GM23338 (cell line): ENCODE measurements around the gene SUSD4. TPM values are rescaled to one million over a fixed set of nuclear protein-coding genes. Genes with fewer than 3 reads are reported as not detected.

Source experiments
- ATAC-seq: fragments of 200-7000 bp; cut with Tn5 transposase; 3 replicates; pipeline ENCODE4 v1.9.1; 2020
- DNase-seq: peaks from one replicate; pipeline ENCODE4 v3.0.0-alpha.2; 2015; ENCODE audit warnings: low spot score
- H2AFZ ChIP-seq: fragments of 200-600 bp; sonication (generic); 2 replicates; pipeline ENCODE4 v1.8.0; 2016; ENCODE audit warnings: antibody characterized with exemption, mild to moderate bottlenecking, moderate library complexity
- H3F3A ChIP-seq: fragments of 200-600 bp; sonication (generic); replicated peaks from 2 replicates; pipeline ENCODE4 v1.8.0; 2017; ENCODE audit warnings: antibody characterized with exemption, mixed run types, low read depth
- H3K27ac ChIP-seq: fragments of 200-600 bp; sonication (generic); 2 replicates; pipeline ENCODE4 v1.6.1; 2016; ENCODE audit warnings: low read depth
- H3K27me3 ChIP-seq: fragments of 200-600 bp; sonication (generic); 2 replicates; pipeline ENCODE4 v1.8.0; 2016; ENCODE audit warnings: mild to moderate bottlenecking, mixed run types, moderate library complexity; ENCODE audit not compliant: insufficient read depth
- H3K36me3 ChIP-seq: fragments of 200-600 bp; sonication (generic); 2 replicates; pipeline ENCODE4 v1.8.0; 2016; ENCODE audit warnings: mild to moderate bottlenecking; ENCODE audit not compliant: insufficient read depth
- H3K4me1 ChIP-seq: fragments of 200-600 bp; sonication (generic); 2 replicates; pipeline ENCODE4 v1.8.0; 2016; ENCODE audit warnings: mild to moderate bottlenecking, moderate library complexity; ENCODE audit not compliant: insufficient read depth
- H3K4me2 ChIP-seq: fragments of 200-600 bp; sonication (generic); 2 replicates; pipeline ENCODE4 v1.7.1; 2017; ENCODE audit warnings: mixed run types
- H3K4me3 ChIP-seq: fragments of 200-600 bp; sonication (generic); 2 replicates; pipeline ENCODE4 v1.6.1; 2016; ENCODE audit warnings: mixed run types
- H3K79me2 ChIP-seq: fragments of 200-600 bp; sonication (generic); replicated peaks from 2 replicates; pipeline ENCODE4 v1.8.0; 2017; ENCODE audit warnings: mild to moderate bottlenecking; ENCODE audit not compliant: insufficient read depth
- H3K9me2 ChIP-seq: fragments of 200-600 bp; sonication (generic); 2 replicates; pipeline ENCODE4 v1.8.0; 2017; ENCODE audit not compliant: insufficient read depth
- H4K20me1 ChIP-seq: fragments of 200-600 bp; sonication (generic); replicated peaks from 2 replicates; pipeline ENCODE4 v1.8.0; 2017; ENCODE audit warnings: mild to moderate bottlenecking; ENCODE audit not compliant: insufficient read depth
- H3K27ac Mint-ChIP-seq: 2 replicates; pipeline ENCODE4 v1.8.0; 2020; ENCODE audit warnings: inconsistent platforms, mild to moderate bottlenecking, moderate library complexity, mixed read lengths
- H3K27me3 Mint-ChIP-seq: 3 replicates; pipeline ENCODE4 v1.8.0; 2022; ENCODE audit warnings: low read depth, mild to moderate bottlenecking, moderate library complexity, mixed read lengths, inconsistent platforms; ENCODE audit not compliant: insufficient read depth, poor library complexity
- H3K36me3 Mint-ChIP-seq: 3 replicates; pipeline ENCODE4 v1.8.0; 2021; ENCODE audit warnings: low read depth, mild to moderate bottlenecking, inconsistent platforms, moderate library complexity, mixed read lengths
- H3K4me1 Mint-ChIP-seq: 3 replicates; pipeline ENCODE4 v1.8.0; 2020; ENCODE audit warnings: mild to moderate bottlenecking, inconsistent platforms, mixed read lengths
- H3K4me3 Mint-ChIP-seq: 3 replicates; pipeline ENCODE4 v1.8.0; 2021; ENCODE audit warnings: moderate library complexity, mild to moderate bottlenecking, inconsistent platforms, mixed read lengths
- H3K9me3 Mint-ChIP-seq: 3 replicates; pipeline ENCODE4 v1.8.0; 2020; ENCODE audit warnings: moderate library complexity, mild to moderate bottlenecking, inconsistent platforms, mixed read lengths
- CREB1 ChIP-seq: fragments of 250-450 bp; sonication (Bioruptor Pico); IDR thresholded peaks from 2 replicates; pipeline ENCODE4 v1.5.0; 2020; ENCODE audit warnings: low read depth, mild to moderate bottlenecking, moderate library complexity
- EZH2phosphoT487 ChIP-seq: fragments of 200-600 bp; sonication (generic); IDR thresholded peaks from one replicate; pipeline ENCODE4 v1.8.1; 2018; ENCODE audit warnings: antibody characterized with exemption; ENCODE audit not compliant: unreplicated experiment
- JUNB ChIP-seq: IDR thresholded peaks from one replicate; pipeline ENCODE4 v1.6.1; 2016; ENCODE audit warnings: antibody characterized with exemption; ENCODE audit not compliant: unreplicated experiment
- NANOG ChIP-seq: IDR thresholded peaks from 2 replicates; pipeline ENCODE4 v1.6.1; 2016; ENCODE audit warnings: antibody characterized with exemption, borderline replicate concordance
- STAT1 ChIP-seq: IDR thresholded peaks from one replicate; pipeline ENCODE4 v1.6.1; 2016; ENCODE audit warnings: antibody characterized with exemption; ENCODE audit not compliant: unreplicated experiment
- ZNF331 ChIP-seq: fragments of 250-450 bp; sonication (Bioruptor Pico); IDR thresholded peaks from 2 replicates; pipeline ENCODE4 v1.5.0; 2020; ENCODE audit warnings: low read depth, mild to moderate bottlenecking, moderate library complexity
- polyA plus RNA-seq: library from polyadenylated mRNA; unstranded; fragments of >200 nt; fragmentation: Nextera tagmentation; extraction: Ambion mirVana; gene quantifications from 2 replicates; pipeline ENCODE4 v1.2.1, GENCODE V29; 2016
- total RNA-seq: library from RNA; depleted of rRNA; stranded (reverse); fragments of >200 nt; shearing (Covaris generic); gene quantifications from 2 replicates; pipeline ENCODE4 v1.2.3, GENCODE V29; 2014
- TF ChIP-seq, protein P1 (sequence below): IDR thresholded peaks from one replicate; pipeline ENCODE4 v1.6.1; 2018; ENCODE audit warnings: antibody characterized with exemption; ENCODE audit not compliant: unreplicated experiment
- TF ChIP-seq, protein P2 (sequence below): IDR thresholded peaks from 2 replicates; pipeline ENCODE4 v1.6.1; 2016; ENCODE audit warnings: antibody characterized with exemption
- TF ChIP-seq, protein P3 (sequence below), 2 experiments: fragments of 200-600 bp in 1 of 2; sonication (generic) in 1 of 2; conservative IDR thresholded peaks; 2 replicates each; pipeline versions ENCODE4 v1.5.1 to v1.6.1; 2016 to 2017; ENCODE audit warnings: antibody characterized with exemption in 2 of 2, low read depth in 2 of 2, mild to moderate bottlenecking in 2 of 2, moderate library complexity in 1 of 2

SUSD4 gene
- total and polyA plus RNA-seq, 2 experiments from 2014 or later: 2.3 to 3.6 TPM

DNA sequence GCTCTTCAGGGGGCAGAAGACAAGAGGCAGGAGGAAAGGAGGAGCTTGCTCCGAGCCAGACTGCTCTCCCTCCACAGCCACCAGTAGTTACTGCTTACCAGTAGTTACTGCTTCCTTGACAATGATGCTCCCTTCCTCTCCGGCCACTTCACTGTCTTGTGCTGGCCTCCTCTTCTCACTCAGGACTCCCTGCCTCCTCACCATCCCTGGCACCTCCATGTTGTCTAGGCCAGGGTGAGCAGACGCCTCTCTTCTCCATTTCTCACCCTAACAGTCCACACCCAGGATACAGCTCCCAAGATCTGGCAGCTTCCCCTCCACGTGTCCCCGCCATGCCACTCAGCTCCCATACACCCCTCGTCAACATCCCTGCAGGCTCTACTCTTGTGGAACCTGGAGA lies 138.5 kb downstream of the SUSD4 start (continued):
- TF ChIP-seq, protein P1, sequence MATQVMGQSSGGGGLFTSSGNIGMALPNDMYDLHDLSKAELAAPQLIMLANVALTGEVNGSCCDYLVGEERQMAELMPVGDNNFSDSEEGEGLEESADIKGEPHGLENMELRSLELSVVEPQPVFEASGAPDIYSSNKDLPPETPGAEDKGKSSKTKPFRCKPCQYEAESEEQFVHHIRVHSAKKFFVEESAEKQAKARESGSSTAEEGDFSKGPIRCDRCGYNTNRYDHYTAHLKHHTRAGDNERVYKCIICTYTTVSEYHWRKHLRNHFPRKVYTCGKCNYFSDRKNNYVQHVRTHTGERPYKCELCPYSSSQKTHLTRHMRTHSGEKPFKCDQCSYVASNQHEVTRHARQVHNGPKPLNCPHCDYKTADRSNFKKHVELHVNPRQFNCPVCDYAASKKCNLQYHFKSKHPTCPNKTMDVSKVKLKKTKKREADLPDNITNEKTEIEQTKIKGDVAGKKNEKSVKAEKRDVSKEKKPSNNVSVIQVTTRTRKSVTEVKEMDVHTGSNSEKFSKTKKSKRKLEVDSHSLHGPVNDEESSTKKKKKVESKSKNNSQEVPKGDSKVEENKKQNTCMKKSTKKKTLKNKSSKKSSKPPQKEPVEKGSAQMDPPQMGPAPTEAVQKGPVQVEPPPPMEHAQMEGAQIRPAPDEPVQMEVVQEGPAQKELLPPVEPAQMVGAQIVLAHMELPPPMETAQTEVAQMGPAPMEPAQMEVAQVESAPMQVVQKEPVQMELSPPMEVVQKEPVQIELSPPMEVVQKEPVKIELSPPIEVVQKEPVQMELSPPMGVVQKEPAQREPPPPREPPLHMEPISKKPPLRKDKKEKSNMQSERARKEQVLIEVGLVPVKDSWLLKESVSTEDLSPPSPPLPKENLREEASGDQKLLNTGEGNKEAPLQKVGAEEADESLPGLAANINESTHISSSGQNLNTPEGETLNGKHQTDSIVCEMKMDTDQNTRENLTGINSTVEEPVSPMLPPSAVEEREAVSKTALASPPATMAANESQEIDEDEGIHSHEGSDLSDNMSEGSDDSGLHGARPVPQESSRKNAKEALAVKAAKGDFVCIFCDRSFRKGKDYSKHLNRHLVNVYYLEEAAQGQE: no peak
- no peak for TF ChIP-seq EZH2phosphoT487

DNA sequence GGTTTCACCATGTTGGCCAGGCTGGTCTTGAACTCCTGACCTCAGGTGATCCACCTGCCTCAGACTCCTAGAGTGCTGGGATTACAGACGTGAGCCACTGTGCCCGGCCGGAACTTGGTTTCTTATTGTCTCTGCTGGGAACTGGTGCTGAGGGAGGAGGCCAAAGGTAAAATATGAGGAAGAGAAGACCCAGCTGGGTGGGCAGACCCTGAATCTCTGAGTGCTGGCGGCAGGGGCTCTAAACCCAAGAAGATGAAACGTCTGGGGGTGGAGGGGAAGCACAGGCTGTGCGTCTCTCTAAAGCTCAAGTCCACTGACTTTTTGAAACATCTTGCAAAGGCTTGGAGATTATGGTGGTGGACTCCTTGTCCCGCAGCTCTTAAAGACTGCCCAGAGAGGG lies 138.9 kb downstream of the SUSD4 start:
- no peaks in the 10 kb centered on the region for H3K4me1 ChIP-seq
- H3K27ac Mint-ChIP-seq: no peak overlapping the region
- no peak overlapping the region for H3K4me2 ChIP-seq
- H3F3A ChIP-seq: no peaks in the 10 kb centered on the region
- H2AFZ ChIP-seq: no peak overlapping the region
- H3K27me3 Mint-ChIP-seq: peaks cover 6% of the 10 kb centered on the region
- no peaks in the 10 kb centered on the region for H3K79me2 ChIP-seq
- H3K36me3 ChIP-seq: no peaks in the 10 kb centered on the region
- no peak for DNase-seq
- H3K4me3 Mint-ChIP-seq: no peak overlapping the region
- peaks cover 6% of the 10 kb centered on the region; the same call in 1 of the 2 replicates for H3K9me2 ChIP-seq
- no peaks in the 10 kb centered on the region for H3K36me3 Mint-ChIP-seq
- H3K4me1 Mint-ChIP-seq: no peaks in the 10 kb centered on the region
- H4K20me1 ChIP-seq: no peaks in the 10 kb centered on the region
- no peak overlapping the region for H3K27ac ChIP-seq
- ATAC-seq: no peak
- peaks cover 7% of the 10 kb centered on the region; the same call in 2 of the 3 replicates for H3K9me3 Mint-ChIP-seq
- H3K4me3 ChIP-seq: no peak overlapping the region
- H3K27me3 ChIP-seq: no peaks in the 10 kb centered on the region
- TF ChIP-seq STAT1 (no peak), NANOG (no peak), EZH2phosphoT487 (no peak), ZNF331 (CRISPR knock-in tag) (no peak), CREB1 (CRISPR knock-in tag) (no peak), JUNB (no peak)
- TF ChIP-seq, protein P2, sequence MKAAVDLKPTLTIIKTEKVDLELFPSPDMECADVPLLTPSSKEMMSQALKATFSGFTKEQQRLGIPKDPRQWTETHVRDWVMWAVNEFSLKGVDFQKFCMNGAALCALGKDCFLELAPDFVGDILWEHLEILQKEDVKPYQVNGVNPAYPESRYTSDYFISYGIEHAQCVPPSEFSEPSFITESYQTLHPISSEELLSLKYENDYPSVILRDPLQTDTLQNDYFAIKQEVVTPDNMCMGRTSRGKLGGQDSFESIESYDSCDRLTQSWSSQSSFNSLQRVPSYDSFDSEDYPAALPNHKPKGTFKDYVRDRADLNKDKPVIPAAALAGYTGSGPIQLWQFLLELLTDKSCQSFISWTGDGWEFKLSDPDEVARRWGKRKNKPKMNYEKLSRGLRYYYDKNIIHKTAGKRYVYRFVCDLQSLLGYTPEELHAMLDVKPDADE: no peak
- TF ChIP-seq, protein P3, sequence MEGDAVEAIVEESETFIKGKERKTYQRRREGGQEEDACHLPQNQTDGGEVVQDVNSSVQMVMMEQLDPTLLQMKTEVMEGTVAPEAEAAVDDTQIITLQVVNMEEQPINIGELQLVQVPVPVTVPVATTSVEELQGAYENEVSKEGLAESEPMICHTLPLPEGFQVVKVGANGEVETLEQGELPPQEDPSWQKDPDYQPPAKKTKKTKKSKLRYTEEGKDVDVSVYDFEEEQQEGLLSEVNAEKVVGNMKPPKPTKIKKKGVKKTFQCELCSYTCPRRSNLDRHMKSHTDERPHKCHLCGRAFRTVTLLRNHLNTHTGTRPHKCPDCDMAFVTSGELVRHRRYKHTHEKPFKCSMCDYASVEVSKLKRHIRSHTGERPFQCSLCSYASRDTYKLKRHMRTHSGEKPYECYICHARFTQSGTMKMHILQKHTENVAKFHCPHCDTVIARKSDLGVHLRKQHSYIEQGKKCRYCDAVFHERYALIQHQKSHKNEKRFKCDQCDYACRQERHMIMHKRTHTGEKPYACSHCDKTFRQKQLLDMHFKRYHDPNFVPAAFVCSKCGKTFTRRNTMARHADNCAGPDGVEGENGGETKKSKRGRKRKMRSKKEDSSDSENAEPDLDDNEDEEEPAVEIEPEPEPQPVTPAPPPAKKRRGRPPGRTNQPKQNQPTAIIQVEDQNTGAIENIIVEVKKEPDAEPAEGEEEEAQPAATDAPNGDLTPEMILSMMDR (conservative IDR thresholded peaks at IDR 0.05; ENCODE audit: low read depth in 2 of 2): no peak
- TF ChIP-seq, protein P1: no peak
